HS-27A (cell line): ENCODE results near the gene KHDRBS2.
"Not testable (repeated sequence)": the region's sequence is repeated elsewhere in the genome, so short reads cannot be mapped to it uniquely, and the experiment has no call there.

Experiments
- DNase-seq: peaks from one replicate; pipeline ENCODE4 v3.0.0-alpha.2; 2012; ENCODE audit warnings: low read depth, missing footprints

Gene KHDRBS2

DNA sequence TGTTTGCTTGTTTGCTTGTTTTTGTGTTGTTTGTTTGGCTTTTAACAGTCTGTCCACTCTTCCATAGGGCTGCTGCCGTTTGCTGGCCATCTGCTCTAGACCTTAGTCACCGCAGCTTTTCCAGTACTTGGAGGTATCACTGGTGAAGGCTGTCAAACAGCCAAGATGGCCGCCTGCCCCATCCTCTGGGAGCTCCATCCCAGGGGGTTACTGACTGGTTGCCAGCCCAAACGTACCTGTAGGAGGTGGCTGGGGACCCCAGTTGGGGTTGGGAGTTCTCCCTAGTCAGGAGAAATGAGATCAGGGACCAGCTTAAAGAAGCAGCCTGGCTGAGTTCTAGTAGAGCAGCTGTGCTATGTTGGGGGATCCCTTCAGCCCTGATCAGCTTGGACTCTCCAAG is 418.4 kb downstream of the KHDRBS2 start:
- no peak for DNase-seq

DNA sequence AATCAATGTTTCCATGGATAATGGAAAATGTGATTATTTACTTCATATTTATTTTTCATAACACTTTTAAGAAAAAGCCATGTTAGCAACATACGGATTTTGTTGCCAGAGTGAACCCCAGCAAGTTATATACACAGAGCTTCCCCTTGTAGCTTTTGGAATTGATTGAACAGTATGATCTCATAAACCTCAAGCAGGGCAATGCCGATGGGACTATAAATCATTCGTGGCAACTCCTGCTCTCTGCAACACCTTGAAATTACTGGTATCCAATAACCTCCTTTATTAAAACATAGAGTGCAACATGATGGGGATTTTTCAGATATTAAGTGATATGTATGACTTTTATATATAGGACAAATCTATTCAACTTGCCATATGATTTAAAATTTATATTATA is 428.5 kb downstream of the KHDRBS2 start:
- no peak for DNase-seq

- no peak for DNase-seq
These were observed 444.1 kb downstream of the KHDRBS2 start for GRCh38 chr6:61841958-61842357.

- no peak for DNase-seq
These were observed 450.8 kb downstream of the KHDRBS2 start for GRCh38 chr6:61835237-61835636.

DNA sequence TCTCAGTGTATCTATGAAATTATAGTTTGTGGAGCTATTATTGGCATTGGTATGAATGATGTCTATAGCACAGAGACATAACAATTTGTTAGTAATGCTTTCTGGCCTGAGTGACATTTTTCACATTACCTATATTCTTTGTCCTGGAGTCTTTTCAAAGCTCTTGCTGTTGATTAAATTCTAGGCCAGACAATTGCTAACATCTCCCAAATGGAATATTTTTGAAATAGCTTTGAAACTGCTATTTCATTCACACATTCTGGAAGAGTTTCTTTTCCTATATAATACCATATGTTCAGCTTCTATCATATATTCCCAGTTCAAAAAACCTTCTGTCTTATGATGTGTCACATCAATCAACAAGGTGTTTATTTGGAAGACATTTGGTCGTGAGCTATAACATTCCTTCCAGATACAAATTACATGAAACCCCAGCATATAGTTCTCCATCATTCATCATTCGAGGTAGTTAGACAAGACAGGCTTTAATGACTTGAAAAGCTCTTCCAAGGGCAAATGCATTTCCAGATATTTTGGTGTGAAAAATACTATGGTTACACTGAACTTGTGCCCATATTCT is 452.8 kb downstream of the KHDRBS2 start:
- DNase-seq = no peak

- DNase-seq = no peak
These were observed 468.3 kb downstream of the KHDRBS2 start for GRCh38 chr6:61817716-61818115.

DNA sequence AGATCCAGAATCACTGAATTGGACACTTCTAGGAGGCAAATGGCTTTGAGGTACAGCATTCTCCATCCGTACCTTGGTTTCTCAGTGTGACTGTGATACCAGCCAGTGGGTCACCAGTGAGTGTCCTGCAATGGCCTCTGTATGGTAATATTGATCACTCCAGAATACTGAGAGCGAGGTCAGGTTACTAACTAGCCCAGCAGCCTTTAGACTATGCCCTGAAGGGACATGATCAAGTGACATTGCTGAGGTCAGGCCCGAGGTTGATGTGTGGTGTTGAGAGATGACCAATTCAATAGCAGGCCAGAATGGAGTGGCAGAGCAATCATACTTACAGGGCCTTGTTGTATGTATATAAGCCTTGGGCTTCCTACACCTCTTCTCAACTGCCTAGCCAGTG is 476.0 kb downstream of the KHDRBS2 start:
- DNase-seq = no peak

- DNase-seq = no peak
These were observed 476.9 kb downstream of the KHDRBS2 start for GRCh38 chr6:61809004-61809595.

- no peak for DNase-seq
These were observed 498.0 kb downstream of the KHDRBS2 start for GRCh38 chr6:61787998-61788397.

- DNase-seq = not testable (repeated sequence)
These were observed 516.6 kb downstream of the KHDRBS2 start for GRCh38 chr6:61769446-61769845.

- DNase-seq = no peak
These were observed 530.3 kb downstream of the KHDRBS2 start for GRCh38 chr6:61755739-61756138.

GRCh38 chr6:61751986-61752385 is 534.0 kb downstream of the KHDRBS2 start:
- no peak for DNase-seq

GRCh38 chr6:61745994-61746393 is 540.0 kb downstream of the KHDRBS2 start:
- DNase-seq = no peak

DNA sequence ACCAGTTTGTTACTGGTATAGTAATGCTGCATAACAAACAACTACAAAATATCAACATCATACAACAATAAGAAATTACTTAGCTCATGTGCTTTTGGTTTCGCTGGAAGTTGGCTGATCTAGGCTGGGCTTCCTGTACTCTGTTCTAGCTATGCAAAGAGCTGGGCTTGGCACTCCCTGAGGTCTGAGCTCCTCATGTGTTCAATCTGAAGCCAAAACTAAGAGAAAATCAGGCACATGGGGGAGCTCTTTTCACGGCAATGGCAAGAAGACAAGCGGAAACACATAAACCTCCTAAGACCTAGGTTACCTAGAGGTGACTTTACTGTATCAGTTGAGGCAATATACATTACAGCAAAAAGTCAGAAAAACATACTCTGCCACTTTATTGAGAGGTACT is 574.2 kb downstream of the KHDRBS2 start:
- no peak for DNase-seq

GRCh38 chr6:61688165-61688564 is 597.9 kb downstream of the KHDRBS2 start:
- DNase-seq = no peak

DNA sequence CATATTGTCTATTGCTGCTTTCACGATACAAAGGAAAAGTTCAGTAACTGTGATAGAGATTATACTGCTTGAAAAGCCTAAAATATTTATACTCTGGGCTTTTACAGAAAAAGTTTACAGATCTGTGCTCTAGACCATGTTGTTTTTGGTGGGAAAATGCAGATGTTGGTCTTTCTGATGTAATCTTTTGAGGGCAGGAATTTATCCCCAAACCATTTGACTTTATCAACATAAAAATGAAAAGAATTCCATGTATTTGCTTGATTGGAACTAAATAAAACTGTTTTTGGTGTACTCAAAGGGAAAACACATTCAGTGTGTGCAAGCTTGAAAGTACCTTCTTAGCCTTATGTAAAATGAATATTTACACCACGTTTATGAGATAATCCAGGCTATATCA is 603.5 kb downstream of the KHDRBS2 start:
- no peak for DNase-seq

GRCh38 chr6:61679625-61680024 is 606.4 kb downstream of the KHDRBS2 start:
- DNase-seq = no peak

- no peak for DNase-seq
These were observed 610.3 kb downstream of the KHDRBS2 start for GRCh38 chr6:61675734-61676133.

DNA sequence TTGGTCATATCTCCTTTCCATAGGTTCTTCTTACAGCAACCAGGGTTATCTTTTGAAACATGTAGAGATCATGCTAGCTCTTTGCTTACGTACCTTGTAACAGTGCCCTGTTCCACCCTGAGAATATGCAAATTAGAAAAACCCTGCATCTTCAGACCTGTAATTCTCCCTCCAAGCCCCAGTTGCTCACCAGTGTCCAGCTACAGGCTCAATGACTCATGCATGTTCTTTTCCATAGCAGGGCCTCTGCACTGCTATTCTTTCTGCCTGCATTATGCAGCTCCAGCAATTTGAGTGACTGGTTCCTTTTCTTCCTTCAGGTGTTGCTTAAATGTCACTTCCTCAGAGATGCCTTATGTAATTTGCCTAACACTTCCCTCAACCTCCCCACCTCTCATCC is 636.2 kb downstream of the KHDRBS2 start:
- DNase-seq = no peak

- DNase-seq = no peak
These were observed 645.6 kb downstream of the KHDRBS2 start for GRCh38 chr6:61640463-61640862.
